Neural progenitor cell (in vitro differentiated cells): ENCODE data around the gene WIPF1.

Source experiments
- EZH2 ChIP-seq: fragments of 200-600 bp; sonication (generic); IDR thresholded peaks from 2 replicates; pipeline ENCODE4 v1.6.1; 2017; ENCODE audit warnings: antibody characterized with exemption, mild to moderate bottlenecking, moderate library complexity
- EZH2phosphoT487 ChIP-seq: fragments of 200-600 bp; sonication (generic); IDR thresholded peaks from 2 replicates; pipeline ENCODE4 v1.6.1; 2017; ENCODE audit warnings: antibody characterized with exemption
- TF ChIP-seq, protein P1 (sequence below): fragments of 200-600 bp; sonication (generic); IDR thresholded peaks from 2 replicates; pipeline ENCODE4 v1.5.1; 2017; ENCODE audit warnings: antibody characterized with exemption, mild to moderate bottlenecking

DNA sequence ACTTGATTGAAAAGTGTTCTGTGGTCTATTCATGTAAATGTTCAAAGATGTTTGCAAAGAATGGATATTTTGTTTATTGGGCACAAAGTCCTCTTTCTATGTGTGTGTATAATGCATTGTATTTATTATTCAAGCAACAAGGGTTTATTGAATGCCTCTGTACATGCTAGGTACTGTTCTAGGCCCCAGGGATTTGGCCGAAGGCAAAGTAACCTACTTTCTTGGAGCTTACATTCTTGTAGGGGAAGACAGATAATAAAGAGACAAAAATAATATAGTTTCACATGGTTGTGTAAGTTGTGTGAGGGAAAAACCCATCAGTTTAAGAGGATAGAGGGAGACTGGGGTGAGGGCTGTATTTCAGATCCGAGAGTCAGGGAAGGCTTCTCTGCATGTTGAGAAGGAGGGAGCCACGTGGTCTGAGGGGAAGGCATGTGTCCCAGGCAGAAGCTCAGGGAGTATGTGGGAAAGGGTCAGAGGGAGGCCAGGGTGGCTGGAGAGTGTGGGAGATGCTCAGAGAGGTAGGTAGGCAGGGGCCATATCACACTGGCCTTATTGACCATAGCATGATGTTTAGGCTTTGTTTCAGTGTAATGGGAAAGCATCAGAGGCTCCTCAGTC is 70.4 kb downstream of the WIPF1 start:
- TF ChIP-seq, protein P1, sequence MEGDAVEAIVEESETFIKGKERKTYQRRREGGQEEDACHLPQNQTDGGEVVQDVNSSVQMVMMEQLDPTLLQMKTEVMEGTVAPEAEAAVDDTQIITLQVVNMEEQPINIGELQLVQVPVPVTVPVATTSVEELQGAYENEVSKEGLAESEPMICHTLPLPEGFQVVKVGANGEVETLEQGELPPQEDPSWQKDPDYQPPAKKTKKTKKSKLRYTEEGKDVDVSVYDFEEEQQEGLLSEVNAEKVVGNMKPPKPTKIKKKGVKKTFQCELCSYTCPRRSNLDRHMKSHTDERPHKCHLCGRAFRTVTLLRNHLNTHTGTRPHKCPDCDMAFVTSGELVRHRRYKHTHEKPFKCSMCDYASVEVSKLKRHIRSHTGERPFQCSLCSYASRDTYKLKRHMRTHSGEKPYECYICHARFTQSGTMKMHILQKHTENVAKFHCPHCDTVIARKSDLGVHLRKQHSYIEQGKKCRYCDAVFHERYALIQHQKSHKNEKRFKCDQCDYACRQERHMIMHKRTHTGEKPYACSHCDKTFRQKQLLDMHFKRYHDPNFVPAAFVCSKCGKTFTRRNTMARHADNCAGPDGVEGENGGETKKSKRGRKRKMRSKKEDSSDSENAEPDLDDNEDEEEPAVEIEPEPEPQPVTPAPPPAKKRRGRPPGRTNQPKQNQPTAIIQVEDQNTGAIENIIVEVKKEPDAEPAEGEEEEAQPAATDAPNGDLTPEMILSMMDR = no peak
- TF ChIP-seq EZH2 (no peak), EZH2phosphoT487 (no peak)
